ENCODE data around the gene DSG2. TPM values are rescaled to one million over a fixed set of nuclear protein-coding genes. Genes with fewer than 3 reads are reported as not detected.

DSG2 gene
- total RNA-seq, 1 experiment from 2014 or later, result 123 TPM

- TF ChIP-seq ZFX (IDR thresholded peaks at IDR 0.05) (no peak), SIN3A (IDR thresholded peaks at IDR 0.05; ENCODE audit: low read depth) (no peak), JUND (IDR thresholded peaks at IDR 0.05) (no peak)
- Histone ChIP-seq H4K20me1 (ENCODE audit: insufficient read depth) (no peaks in the 10 kb centered on the region), H3K4me2 (ENCODE audit: low read length) (no peak overlapping the region), H3K27ac (ENCODE audit: low read depth, low read length) (no peak overlapping the region), H3K4me1 (ENCODE audit: control insufficient read depth in 1 of 2, insufficient read depth in 2 of 2, low read length in 2 of 2) (no peaks in the 10 kb centered on the region), H3K9me2 (ENCODE audit: insufficient read depth) (no peaks in the 10 kb centered on the region), H2AFZ (ENCODE audit: low read depth, low read length, poor library complexity, severe bottlenecking) (no peak overlapping the region), H3K4me3 (replicated peaks in 1 of 2; ENCODE audit: low read depth in 1 of 2, low read length in 2 of 2) (no peak overlapping the region), H3K9ac (ENCODE audit: low read length) (no peak overlapping the region), H3K27me3 (ENCODE audit: insufficient read depth, low read length) (no peaks in the 10 kb centered on the region), H3K79me2 (ENCODE audit: insufficient read depth, low read length) (no peaks in the 10 kb centered on the region), H3K36me3 (ENCODE audit: control insufficient read depth in 1 of 2, insufficient read depth in 2 of 2, low read length in 2 of 2) (no peaks in the 10 kb centered on the region), H3K9me3 (ENCODE audit: control insufficient read depth in 1 of 2, insufficient read depth in 1 of 2, low read depth in 1 of 2, low read length in 2 of 2) (no peaks in the 10 kb centered on the region)
- ChIA-PET RAD21 (ENCODE audit: low non-redundant PET in 1 of 2, low total read pairs in 2 of 2, uncharacterized antibody in 2 of 2, unreplicated experiment in 2 of 2) (no interaction called here), CTCF (no interaction called here), POLR2A (interaction anchor here (0.6 kb wide), 1 partner anchor 13 kb away, joined by 3 read pairs; no protein-coding TSS in a partner anchor)
- no TSS peak for BruUV-seq (replicated peaks)
- DNase-seq (ENCODE audit: low read depth, low spot score) (no peak), ATAC-seq (no peak)
- intact Hi-C loops (cut with micrococcal nuclease), result no loop called here
Measured at GRCh38 chr18:31578126-31578525, 80.1 kb downstream of the DSG2 start.

- Histone ChIP-seq H3K4me3 (replicated peaks in 1 of 2; ENCODE audit: low read depth in 1 of 2, low read length in 2 of 2) (no peak overlapping the region), H2AFZ (ENCODE audit: low read depth, low read length, poor library complexity, severe bottlenecking) (no peak overlapping the region), H3K79me2 (ENCODE audit: insufficient read depth, low read length) (no peaks in the 10 kb centered on the region), H3K27ac (ENCODE audit: low read depth, low read length) (no peak overlapping the region), H3K4me1 (ENCODE audit: control insufficient read depth in 1 of 2, insufficient read depth in 2 of 2, low read length in 2 of 2) (no peaks in the 10 kb centered on the region), H3K27me3 (ENCODE audit: insufficient read depth, low read length) (no peaks in the 10 kb centered on the region), H3K4me2 (ENCODE audit: low read length) (no peak overlapping the region), H3K9ac (ENCODE audit: low read length) (no peak overlapping the region), H3K9me3 (ENCODE audit: control insufficient read depth in 1 of 2, insufficient read depth in 1 of 2, low read depth in 1 of 2, low read length in 2 of 2) (no peaks in the 10 kb centered on the region), H4K20me1 (ENCODE audit: insufficient read depth) (no peaks in the 10 kb centered on the region), H3K36me3 (ENCODE audit: control insufficient read depth in 1 of 2, insufficient read depth in 2 of 2, low read length in 2 of 2) (no peaks in the 10 kb centered on the region), H3K9me2 (ENCODE audit: insufficient read depth) (no peaks in the 10 kb centered on the region)
- ChIA-PET RAD21 (ENCODE audit: low non-redundant PET in 1 of 2, low total read pairs in 2 of 2, uncharacterized antibody in 2 of 2, unreplicated experiment in 2 of 2) (no interaction called here), POLR2A (no interaction called here), CTCF (interaction anchor here (1.5 kb wide), 1 partner anchor 16 kb away, joined by 4 read pairs; no protein-coding TSS in a partner anchor)
- no peak for ATAC-seq
- no TSS peak for BruUV-seq (replicated peaks)
- TF ChIP-seq EZH2phosphoT487 (IDR thresholded peaks at IDR 0.05; ENCODE audit: borderline replicate concordance) (no peak), YY1 (IDR thresholded peaks at IDR 0.05; ENCODE audit: extremely low read depth, insufficient replicate concordance, low read depth, low read length) (no peak), ZNF274 (IDR thresholded peaks at IDR 0.05; ENCODE audit: low read depth, low read length) (no peak), JUND (IDR thresholded peaks at IDR 0.05) (no peak), TCF7L2 (IDR thresholded peaks at IDR 0.05; ENCODE audit: borderline replicate concordance, extremely low read depth, insufficient read depth, insufficient read length) (no peak), FOSL1 (IDR thresholded peaks at IDR 0.05; ENCODE audit: low read depth) (no peak), POLR2A (IDR thresholded peaks at IDR 0.05; ENCODE audit: borderline replicate concordance, extremely low read depth, insufficient read depth, insufficient read length) (no peak), RAD21 (IDR thresholded peaks at IDR 0.05; ENCODE audit: low read depth) (no peak), POLR2AphosphoS5 (IDR thresholded peaks at IDR 0.05; ENCODE audit: low read depth, low read length) (no peak), SRF (IDR thresholded peaks at IDR 0.05; ENCODE audit: low read depth) (no peak), EGR1 (IDR thresholded peaks at IDR 0.05; ENCODE audit: low read depth) (no peak)
- DNase-seq (ENCODE audit: low read depth, low spot score), result no peak
- intact Hi-C loops (cut with micrococcal nuclease), result no loop called here
Measured at GRCh38 chr18:31579375-31579774, 81.4 kb downstream of the DSG2 start.

Data from HCT116 (cell line).